Memory B cell (primary cell): ENCODE data around the gene BCAS1.

ENCODE experiments used
- ATAC-seq: fragments of 150-1000 bp; cut with Tn5 transposase; 2 replicates; pipeline ENCODE4 v1.10.0; 2021; ENCODE audit warnings: low read depth, mild to moderate bottlenecking, moderate library complexity
- DNase-seq, 2 donors: peaks; one replicate each; pipeline ENCODE4 v3.0.0; 2022; ENCODE audit warnings: low spot score in 2 of 2
- H3K27ac Mint-ChIP-seq: one replicate; pipeline ENCODE4 v1.8.0; 2022; ENCODE audit warnings: mild to moderate bottlenecking, moderate library complexity, mixed read lengths
- H3K27me3 Mint-ChIP-seq: one replicate; pipeline ENCODE4 v1.8.0; 2022; ENCODE audit warnings: mixed read lengths
- H3K36me3 Mint-ChIP-seq: one replicate; pipeline ENCODE4 v1.8.0; 2022; ENCODE audit warnings: mild to moderate bottlenecking, mixed read lengths
- H3K4me1 Mint-ChIP-seq: one replicate; pipeline ENCODE4 v1.8.0; 2022; ENCODE audit warnings: mixed read lengths
- H3K4me3 Mint-ChIP-seq: one replicate; pipeline ENCODE4 v1.8.0; 2022; ENCODE audit warnings: mild to moderate bottlenecking, moderate library complexity, mixed read lengths
- H3K9me3 Mint-ChIP-seq: one replicate; pipeline ENCODE4 v1.8.0; 2022; ENCODE audit warnings: mixed read lengths

The BCAS1 gene

GRCh38 chr20:54061101-54061881 is 9.1 kb downstream of the BCAS1 start:
- ATAC-seq: no peak
- H3K4me1 Mint-ChIP-seq: peaks cover 40% of the 10 kb centered on the region
- no peak overlapping the region for H3K27ac Mint-ChIP-seq
- peaks cover 2% of the 10 kb centered on the region for H3K9me3 Mint-ChIP-seq
- H3K4me3 Mint-ChIP-seq: no peak overlapping the region
- H3K27me3 Mint-ChIP-seq: no peaks in the 10 kb centered on the region
- no peaks in the 10 kb centered on the region for H3K36me3 Mint-ChIP-seq
- no peak for DNase-seq

- no peak for ATAC-seq
- H3K36me3 Mint-ChIP-seq: peaks cover 4% of the 10 kb centered on the region
- no peak for DNase-seq
- H3K9me3 Mint-ChIP-seq: peaks cover 2% of the 10 kb centered on the region
- H3K27ac Mint-ChIP-seq: no peak overlapping the region
- no peaks in the 10 kb centered on the region for H3K27me3 Mint-ChIP-seq
- H3K4me3 Mint-ChIP-seq: no peak overlapping the region
- peaks cover 36% of the 10 kb centered on the region for H3K4me1 Mint-ChIP-seq
Observed at GRCh38 chr20:54059691-54060364, 10.6 kb downstream of the BCAS1 start.

GRCh38 chr20:54058420-54059139 is 11.8 kb downstream of the BCAS1 start:
- DNase-seq: peak; percentile 29 to 49
- Mint-ChIP-seq H3K4me3 (peak overlapping the region; percentile 69), H3K36me3 (peaks cover 11% of the 10 kb centered on the region), H3K9me3 (peaks cover 2% of the 10 kb centered on the region), H3K4me1 (peaks cover 25% of the 10 kb centered on the region), H3K27ac (peak overlapping the region; percentile 93), H3K27me3 (no peaks in the 10 kb centered on the region)
- peak; percentile 73 for ATAC-seq

DNA sequence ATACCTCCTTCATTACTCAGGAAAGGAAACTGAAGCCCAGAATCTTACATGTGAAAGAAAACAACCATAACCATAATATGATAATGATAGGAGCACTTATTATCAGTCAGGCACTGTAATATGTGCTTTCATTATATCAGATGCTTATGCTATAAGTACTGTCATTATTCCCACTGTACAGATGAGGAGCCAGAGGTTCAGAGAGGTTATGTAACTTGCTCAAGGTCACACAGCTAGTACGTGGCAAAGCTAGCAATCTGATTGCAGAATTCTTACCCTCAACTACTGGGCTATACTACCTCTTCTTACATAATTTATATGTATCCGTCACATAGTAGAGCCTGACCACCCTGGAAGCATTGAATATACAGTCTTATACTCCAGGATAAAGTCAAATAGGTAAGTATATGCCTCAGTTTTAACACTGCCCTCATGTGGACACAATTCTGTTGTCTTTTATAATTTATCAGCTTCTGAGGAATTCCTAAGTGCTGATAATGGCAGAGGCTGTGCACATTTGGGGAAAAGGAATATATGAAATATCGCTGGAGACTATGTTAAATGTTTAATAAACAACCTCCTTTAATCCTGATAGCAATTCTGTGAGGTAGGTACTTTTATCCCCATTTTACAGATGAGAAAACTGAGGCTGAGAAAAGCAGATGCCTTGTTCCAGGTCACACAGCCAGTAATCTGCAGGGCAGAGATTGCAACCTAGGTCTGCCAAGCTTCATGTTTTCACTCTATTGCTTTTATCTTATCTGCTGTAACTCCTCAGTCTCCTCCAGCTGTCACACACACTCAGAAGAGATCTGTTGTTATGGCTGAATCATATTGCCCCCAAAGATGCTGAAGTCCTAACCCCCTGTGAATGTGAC is 13.4 kb downstream of the BCAS1 start:
- peaks cover 11% of the 10 kb centered on the region for H3K36me3 Mint-ChIP-seq
- DNase-seq (no peak), ATAC-seq (no peak)
- H3K27me3 Mint-ChIP-seq: no peaks in the 10 kb centered on the region
- no peak overlapping the region for H3K4me3 Mint-ChIP-seq
- peaks cover 2% of the 10 kb centered on the region for H3K9me3 Mint-ChIP-seq
- peak overlapping the region; percentile 93 for H3K27ac Mint-ChIP-seq
- peaks cover 21% of the 10 kb centered on the region for H3K4me1 Mint-ChIP-seq

GRCh38 chr20:54054516-54054915 is 15.9 kb downstream of the BCAS1 start:
- Mint-ChIP-seq H3K36me3 (peaks cover 16% of the 10 kb centered on the region), H3K27me3 (no peaks in the 10 kb centered on the region), H3K27ac (no peak overlapping the region), H3K4me1 (peaks cover 21% of the 10 kb centered on the region), H3K9me3 (peaks cover 2% of the 10 kb centered on the region), H3K4me3 (no peak overlapping the region)
- DNase-seq: no peak
- ATAC-seq: no peak

DNA sequence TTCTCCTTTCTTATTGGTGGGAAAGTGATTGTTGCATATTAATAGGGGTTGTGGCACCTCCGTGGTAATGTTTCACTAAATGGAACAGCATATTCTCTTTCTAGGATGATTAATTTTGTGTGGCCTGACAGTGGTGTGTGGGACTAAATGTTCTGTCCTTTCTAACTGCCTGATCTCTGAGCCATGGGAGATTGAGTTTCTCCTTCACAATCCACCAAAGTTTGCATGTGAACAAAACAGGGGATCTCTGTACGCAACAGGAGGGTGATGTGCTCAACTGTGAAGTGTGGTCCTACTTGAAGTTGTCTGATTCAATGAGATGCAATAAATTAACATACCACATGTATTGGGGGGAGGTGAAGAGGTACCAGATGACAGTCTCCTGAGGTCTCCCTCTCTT is 19.3 kb downstream of the BCAS1 start:
- no peak for DNase-seq
- H3K4me3 Mint-ChIP-seq: no peak overlapping the region
- ATAC-seq: no peak
- no peak overlapping the region for H3K27ac Mint-ChIP-seq
- H3K9me3 Mint-ChIP-seq: peaks cover 6% of the 10 kb centered on the region
- no peaks in the 10 kb centered on the region for H3K27me3 Mint-ChIP-seq
- peaks cover 13% of the 10 kb centered on the region for H3K4me1 Mint-ChIP-seq
- peaks cover 20% of the 10 kb centered on the region for H3K36me3 Mint-ChIP-seq

- Mint-ChIP-seq H3K27me3 (no peaks in the 10 kb centered on the region), H3K4me1 (peaks cover 13% of the 10 kb centered on the region), H3K36me3 (peaks cover 14% of the 10 kb centered on the region), H3K4me3 (no peak overlapping the region), H3K27ac (no peak overlapping the region), H3K9me3 (peaks cover 8% of the 10 kb centered on the region)
- DNase-seq: no peak
- no peak for ATAC-seq
Observed at GRCh38 chr20:54048891-54049545, 21.4 kb downstream of the BCAS1 start.

DNA sequence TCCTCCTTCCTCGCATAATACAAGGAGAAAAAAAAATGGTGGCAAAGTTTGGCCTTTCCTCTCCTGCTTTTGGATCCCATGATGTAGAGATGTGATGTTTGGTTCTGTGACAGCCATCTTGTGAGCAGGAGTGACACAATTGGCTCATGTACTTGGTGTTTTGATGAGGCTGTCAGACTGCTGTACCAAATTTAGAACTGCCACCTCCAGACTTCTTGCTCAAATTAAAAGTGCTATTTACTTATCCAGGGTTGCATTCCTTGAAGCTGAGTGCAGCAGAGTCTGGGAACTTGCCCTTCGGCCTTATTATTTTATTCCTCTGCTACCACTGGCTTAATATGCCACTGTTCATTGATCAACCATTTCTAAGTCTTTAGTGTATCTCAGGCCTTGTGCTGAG is 21.9 kb downstream of the BCAS1 start:
- no peak for DNase-seq
- H3K4me1 Mint-ChIP-seq: peaks cover 13% of the 10 kb centered on the region

DNA sequence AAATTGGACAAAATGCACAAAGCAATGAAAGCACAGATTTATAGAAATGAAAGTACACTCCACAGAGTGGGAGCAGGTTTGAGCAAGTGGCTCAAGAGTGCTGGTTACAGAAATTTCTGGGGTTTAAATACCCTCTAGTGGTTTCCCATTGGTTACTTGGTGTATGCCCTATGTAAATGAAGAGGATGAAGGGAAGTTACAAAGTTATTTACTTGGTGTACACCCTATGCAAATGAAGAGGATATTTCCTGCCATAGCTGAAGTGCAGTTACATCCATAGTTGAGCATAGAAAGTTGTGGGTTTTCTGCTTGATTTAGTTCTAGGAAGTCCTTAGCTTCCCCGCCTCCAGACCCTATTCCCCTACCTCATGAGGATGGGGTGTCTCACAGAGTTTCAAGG is 22.7 kb downstream of the BCAS1 start:
- H3K4me1 Mint-ChIP-seq: peaks cover 13% of the 10 kb centered on the region
- no peak for DNase-seq
- peaks cover 11% of the 10 kb centered on the region for H3K36me3 Mint-ChIP-seq
- peak overlapping the region; percentile 29 for H3K27ac Mint-ChIP-seq
- no peak for ATAC-seq
- no peaks in the 10 kb centered on the region for H3K27me3 Mint-ChIP-seq
- no peak overlapping the region for H3K4me3 Mint-ChIP-seq
- H3K9me3 Mint-ChIP-seq: peaks cover 8% of the 10 kb centered on the region

More for the DNA sequence above, 21.9 kb downstream of the BCAS1 start:
- Mint-ChIP-seq H3K9me3 (peaks cover 8% of the 10 kb centered on the region), H3K36me3 (peaks cover 11% of the 10 kb centered on the region), H3K27me3 (no peaks in the 10 kb centered on the region), H3K4me3 (no peak overlapping the region), H3K27ac (no peak overlapping the region)
- ATAC-seq: no peak

- Mint-ChIP-seq H3K27me3 (no peaks in the 10 kb centered on the region), H3K4me1 (peaks cover 13% of the 10 kb centered on the region), H3K4me3 (no peak overlapping the region), H3K9me3 (peaks cover 8% of the 10 kb centered on the region), H3K36me3 (peaks cover 11% of the 10 kb centered on the region), H3K27ac (peak overlapping the region; percentile 29)
- ATAC-seq: no peak
- no peak for DNase-seq
Observed at GRCh38 chr20:54047048-54047447, 23.3 kb downstream of the BCAS1 start.

DNA sequence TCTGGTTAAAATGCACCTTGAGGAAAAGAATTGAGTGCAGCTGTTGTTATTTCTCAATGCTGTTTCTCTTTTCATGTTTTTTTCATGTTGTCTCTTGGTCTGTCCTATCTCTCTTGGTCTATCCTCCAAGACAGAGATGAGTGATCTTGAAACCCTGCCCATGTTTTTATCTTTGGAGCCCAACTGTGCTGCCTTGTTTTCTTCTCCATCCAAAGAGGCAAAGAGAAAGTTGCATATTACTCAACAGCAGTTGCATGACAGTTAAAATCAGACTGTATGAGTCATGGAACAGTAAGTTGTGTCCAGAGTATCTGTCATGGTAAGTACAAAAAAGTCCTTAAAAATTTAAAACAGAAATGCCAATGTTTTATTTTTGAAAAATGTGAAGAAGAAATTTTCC is 26.2 kb downstream of the BCAS1 start:
- H3K4me3 Mint-ChIP-seq: no peak overlapping the region
- H3K36me3 Mint-ChIP-seq: peaks cover 6% of the 10 kb centered on the region
- H3K9me3 Mint-ChIP-seq: peaks cover 8% of the 10 kb centered on the region
- no peak for ATAC-seq
- no peak for DNase-seq
- H3K27ac Mint-ChIP-seq: no peak overlapping the region
- H3K4me1 Mint-ChIP-seq: peaks cover 8% of the 10 kb centered on the region
- H3K27me3 Mint-ChIP-seq: no peaks in the 10 kb centered on the region

- Mint-ChIP-seq H3K9me3 (peaks cover 8% of the 10 kb centered on the region), H3K27me3 (no peaks in the 10 kb centered on the region), H3K4me3 (no peak overlapping the region), H3K36me3 (peaks cover 6% of the 10 kb centered on the region), H3K4me1 (peaks cover 8% of the 10 kb centered on the region), H3K27ac (no peak overlapping the region)
- DNase-seq (no peak), ATAC-seq (no peak)
Observed at GRCh38 chr20:54043076-54043967, 27.1 kb downstream of the BCAS1 start.
